ENCODE results near the gene ST8SIA2.

ST8SIA2 gene

DNA sequence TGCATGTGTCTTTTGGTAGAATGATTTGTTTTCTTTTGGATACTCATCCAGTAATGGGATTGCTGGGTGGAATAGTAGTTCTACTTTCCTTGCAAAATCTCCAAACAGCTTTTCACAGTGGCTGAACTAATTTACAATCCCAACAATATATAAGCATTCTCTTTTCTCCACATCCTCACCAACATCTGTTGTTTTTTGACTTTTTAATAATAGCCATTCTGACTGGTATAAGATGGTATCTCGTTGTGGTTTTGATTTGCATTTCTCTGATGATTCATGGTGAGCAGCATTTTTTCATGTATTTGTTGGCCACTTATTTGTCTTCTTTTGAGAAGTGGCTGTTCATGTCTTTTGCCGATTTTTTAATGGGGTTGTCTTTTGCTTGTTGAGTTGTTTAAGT lies 55.8 kb downstream of the ST8SIA2 start:
- Histone ChIP-seq H3K9me2 (replicated peaks; ENCODE audit: low read depth, low read length) (no peaks in the 10 kb centered on the region), H3K9me3 (ENCODE audit: insufficient read depth, low read depth, low read length) (no peaks in the 10 kb centered on the region), H3K9ac (ENCODE audit: low read depth, low read length, poor library complexity, severe bottlenecking) (no peak overlapping the region), H3K4me1 (ENCODE audit: insufficient read depth, low read length, poor library complexity, severe bottlenecking) (no peaks in the 10 kb centered on the region), H3F3A (ENCODE audit: low read depth) (no peaks in the 10 kb centered on the region), H2AFZ (ENCODE audit: low read length) (no peak overlapping the region), H3K36me3 (ENCODE audit: insufficient read depth, low read length) (no peaks in the 10 kb centered on the region), H4K20me1 (ENCODE audit: insufficient read depth, low read length, poor library complexity, severe bottlenecking) (no peaks in the 10 kb centered on the region), H3K27me3 (ENCODE audit: insufficient read depth, low read length, poor library complexity, severe bottlenecking) (no peaks in the 10 kb centered on the region), H3K79me2 (ENCODE audit: insufficient read depth, low read length) (no peaks in the 10 kb centered on the region), H3K4me3 (ENCODE audit: low read length, poor library complexity, severe bottlenecking) (no peak overlapping the region), H3K4me2 (ENCODE audit: low read depth, low read length, poor library complexity, severe bottlenecking) (no peak overlapping the region)
- TF ChIP-seq, protein P1, sequence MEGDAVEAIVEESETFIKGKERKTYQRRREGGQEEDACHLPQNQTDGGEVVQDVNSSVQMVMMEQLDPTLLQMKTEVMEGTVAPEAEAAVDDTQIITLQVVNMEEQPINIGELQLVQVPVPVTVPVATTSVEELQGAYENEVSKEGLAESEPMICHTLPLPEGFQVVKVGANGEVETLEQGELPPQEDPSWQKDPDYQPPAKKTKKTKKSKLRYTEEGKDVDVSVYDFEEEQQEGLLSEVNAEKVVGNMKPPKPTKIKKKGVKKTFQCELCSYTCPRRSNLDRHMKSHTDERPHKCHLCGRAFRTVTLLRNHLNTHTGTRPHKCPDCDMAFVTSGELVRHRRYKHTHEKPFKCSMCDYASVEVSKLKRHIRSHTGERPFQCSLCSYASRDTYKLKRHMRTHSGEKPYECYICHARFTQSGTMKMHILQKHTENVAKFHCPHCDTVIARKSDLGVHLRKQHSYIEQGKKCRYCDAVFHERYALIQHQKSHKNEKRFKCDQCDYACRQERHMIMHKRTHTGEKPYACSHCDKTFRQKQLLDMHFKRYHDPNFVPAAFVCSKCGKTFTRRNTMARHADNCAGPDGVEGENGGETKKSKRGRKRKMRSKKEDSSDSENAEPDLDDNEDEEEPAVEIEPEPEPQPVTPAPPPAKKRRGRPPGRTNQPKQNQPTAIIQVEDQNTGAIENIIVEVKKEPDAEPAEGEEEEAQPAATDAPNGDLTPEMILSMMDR (conservative IDR thresholded peaks at IDR 0.05; ENCODE audit: low read length): no peak
- no peak for TF ChIP-seq EZH2phosphoT487 (IDR thresholded peaks at IDR 0.05; ENCODE audit: borderline replicate concordance)

DNA sequence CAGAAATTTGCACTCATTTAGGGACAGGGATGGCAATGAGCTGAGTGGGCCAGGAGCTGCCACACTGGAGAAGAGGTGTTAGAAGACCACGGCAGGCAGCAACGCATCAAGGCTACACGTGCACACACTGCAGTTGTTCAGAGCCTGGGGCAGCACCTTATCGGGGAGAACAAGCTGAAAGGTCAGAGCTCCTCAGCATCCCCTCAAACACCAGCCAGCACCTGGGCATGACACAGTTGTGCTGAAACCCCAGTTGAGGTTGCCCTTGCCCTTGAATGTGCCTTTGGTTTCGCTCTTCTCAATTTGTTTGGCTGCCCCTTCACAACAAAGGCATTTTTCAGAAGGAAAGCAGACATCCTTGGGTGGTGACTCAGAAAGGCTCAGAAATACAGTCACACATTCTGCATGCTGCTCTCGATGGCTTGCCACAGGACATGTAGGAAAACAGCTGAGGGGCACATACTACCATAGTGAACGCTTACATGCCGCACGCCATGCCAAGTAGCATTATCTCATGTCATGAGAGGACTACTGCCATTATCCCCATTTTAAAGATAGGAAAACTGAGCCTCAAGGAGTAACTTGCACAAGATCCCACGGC lies 57.6 kb downstream of the ST8SIA2 start:
- Histone ChIP-seq H3K36me3 (ENCODE audit: insufficient read depth, low read length) (no peaks in the 10 kb centered on the region), H3K4me2 (ENCODE audit: low read depth, low read length, poor library complexity, severe bottlenecking) (no peak overlapping the region), H2AFZ (ENCODE audit: low read length) (no peak overlapping the region), H3K79me2 (ENCODE audit: insufficient read depth, low read length) (no peaks in the 10 kb centered on the region), H4K20me1 (ENCODE audit: insufficient read depth, low read length, poor library complexity, severe bottlenecking) (no peaks in the 10 kb centered on the region), H3F3A (ENCODE audit: low read depth) (no peaks in the 10 kb centered on the region), H3K4me3 (ENCODE audit: low read length, poor library complexity, severe bottlenecking) (no peak overlapping the region), H3K9ac (ENCODE audit: low read depth, low read length, poor library complexity, severe bottlenecking) (no peak overlapping the region), H3K4me1 (ENCODE audit: insufficient read depth, low read length, poor library complexity, severe bottlenecking) (no peaks in the 10 kb centered on the region), H3K9me2 (replicated peaks; ENCODE audit: low read depth, low read length) (no peaks in the 10 kb centered on the region), H3K27me3 (ENCODE audit: insufficient read depth, low read length, poor library complexity, severe bottlenecking) (no peaks in the 10 kb centered on the region), H3K9me3 (ENCODE audit: insufficient read depth, low read depth, low read length) (no peaks in the 10 kb centered on the region)
- no peak for TF ChIP-seq EZH2phosphoT487 (IDR thresholded peaks at IDR 0.05; ENCODE audit: borderline replicate concordance)
- TF ChIP-seq, protein P1 (conservative IDR thresholded peaks at IDR 0.05; ENCODE audit: low read length): no peak

GRCh38 chr15:92452143-92452542 lies 58.5 kb downstream of the ST8SIA2 start:
- Histone ChIP-seq H3K4me1 (ENCODE audit: insufficient read depth, low read length, poor library complexity, severe bottlenecking) (no peaks in the 10 kb centered on the region), H3K9ac (ENCODE audit: low read depth, low read length, poor library complexity, severe bottlenecking) (no peak overlapping the region), H3K79me2 (ENCODE audit: insufficient read depth, low read length) (no peaks in the 10 kb centered on the region), H4K20me1 (ENCODE audit: insufficient read depth, low read length, poor library complexity, severe bottlenecking) (no peaks in the 10 kb centered on the region), H3F3A (ENCODE audit: low read depth) (no peaks in the 10 kb centered on the region), H3K9me2 (replicated peaks; ENCODE audit: low read depth, low read length) (no peaks in the 10 kb centered on the region), H2AFZ (ENCODE audit: low read length) (no peak overlapping the region), H3K4me2 (ENCODE audit: low read depth, low read length, poor library complexity, severe bottlenecking) (no peak overlapping the region), H3K9me3 (ENCODE audit: insufficient read depth, low read depth, low read length) (no peaks in the 10 kb centered on the region), H3K36me3 (ENCODE audit: insufficient read depth, low read length) (no peaks in the 10 kb centered on the region), H3K4me3 (ENCODE audit: low read length, poor library complexity, severe bottlenecking) (no peak overlapping the region), H3K27me3 (ENCODE audit: insufficient read depth, low read length, poor library complexity, severe bottlenecking) (no peaks in the 10 kb centered on the region)
- TF ChIP-seq, protein P1 (conservative IDR thresholded peaks at IDR 0.05; ENCODE audit: low read length): no peak

Data from Loucy (cell line).